HL-60 (cell line): Measurements from ENCODE around the gene SLC12A5.
"Not testable (repeated sequence)": the region's sequence is repeated elsewhere in the genome, so short reads cannot be mapped to it uniquely, and the experiment has no call there.

Source experiments
- DNase-seq, 2 experiments: peaks; one replicate each; pipeline ENCODE4 v3.0.0-alpha.2; 2010 to 2020; ENCODE audit warnings: low read depth in 1 of 2, low spot score in 1 of 2
- H3K27ac ChIP-seq: fragments of 250-450 bp; sonication (Bioruptor Pico); replicated peaks from 2 replicates; pipeline ENCODE4 v1.5.1; 2020; ENCODE audit warnings: mild to moderate bottlenecking, moderate library complexity
- H3K27me3 ChIP-seq: fragments of 250-450 bp; sonication (Bioruptor Pico); 2 replicates; pipeline ENCODE4 v1.5.1; 2021; ENCODE audit warnings: mild to moderate bottlenecking, moderate library complexity; ENCODE audit not compliant: insufficient read depth, poor library complexity, severe bottlenecking
- H3K4me3 ChIP-seq: replicated peaks from 2 replicates; pipeline ENCODE4 v1.5.1; 2011; ENCODE audit warnings: mild to moderate bottlenecking, control low read depth, low read length; ENCODE audit not compliant: insufficient read depth
- GABPA ChIP-seq: IDR thresholded peaks from 2 replicates; pipeline ENCODE4 v1.6.1; 2012; ENCODE audit warnings: low read depth
- POLR2AphosphoS5 ChIP-seq: IDR thresholded peaks from 2 replicates; pipeline ENCODE4 v1.6.1; 2012; ENCODE audit warnings: low read depth
- SPI1 ChIP-seq: IDR thresholded peaks from 2 replicates; pipeline ENCODE4 v1.6.1; 2012; ENCODE audit warnings: low read depth, mild to moderate bottlenecking, borderline replicate concordance
- TF ChIP-seq, protein P1 (sequence below): IDR thresholded peaks from 2 replicates; pipeline ENCODE4 v1.6.1; 2012; ENCODE audit warnings: low read depth; ENCODE audit not compliant: insufficient replicate concordance
- TF ChIP-seq, protein P2 (sequence below): IDR thresholded peaks from one replicate; pipeline ENCODE4 v1.5.1; 2011; ENCODE audit warnings: low read length, control low read depth, inconsistent platforms; ENCODE audit not compliant: insufficient read depth

The SLC12A5 gene

DNA sequence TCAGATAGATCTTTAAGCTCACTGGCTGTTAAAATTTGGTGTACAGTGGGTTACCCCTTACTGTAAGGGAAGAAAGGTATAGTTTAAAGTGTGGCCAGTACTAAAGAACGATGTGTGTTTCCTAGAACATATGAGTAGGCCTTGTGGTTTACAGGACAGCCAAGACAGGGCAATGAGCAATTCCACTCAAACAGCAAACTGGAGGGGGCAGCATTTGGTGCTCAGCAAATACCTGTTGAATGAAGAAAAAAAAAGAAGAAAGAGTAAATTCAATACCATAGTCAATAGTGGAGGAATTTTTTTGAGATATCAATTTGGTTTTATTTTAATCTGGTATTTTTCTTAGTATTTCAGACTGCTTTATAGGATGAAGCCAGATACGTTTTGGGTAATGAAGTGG, 64.5 kb downstream of the SLC12A5 start:
- no peak for DNase-seq
- TF ChIP-seq GABPA (no peak), SPI1 (no peak), POLR2AphosphoS5 (no peak)
- TF ChIP-seq, protein P1, sequence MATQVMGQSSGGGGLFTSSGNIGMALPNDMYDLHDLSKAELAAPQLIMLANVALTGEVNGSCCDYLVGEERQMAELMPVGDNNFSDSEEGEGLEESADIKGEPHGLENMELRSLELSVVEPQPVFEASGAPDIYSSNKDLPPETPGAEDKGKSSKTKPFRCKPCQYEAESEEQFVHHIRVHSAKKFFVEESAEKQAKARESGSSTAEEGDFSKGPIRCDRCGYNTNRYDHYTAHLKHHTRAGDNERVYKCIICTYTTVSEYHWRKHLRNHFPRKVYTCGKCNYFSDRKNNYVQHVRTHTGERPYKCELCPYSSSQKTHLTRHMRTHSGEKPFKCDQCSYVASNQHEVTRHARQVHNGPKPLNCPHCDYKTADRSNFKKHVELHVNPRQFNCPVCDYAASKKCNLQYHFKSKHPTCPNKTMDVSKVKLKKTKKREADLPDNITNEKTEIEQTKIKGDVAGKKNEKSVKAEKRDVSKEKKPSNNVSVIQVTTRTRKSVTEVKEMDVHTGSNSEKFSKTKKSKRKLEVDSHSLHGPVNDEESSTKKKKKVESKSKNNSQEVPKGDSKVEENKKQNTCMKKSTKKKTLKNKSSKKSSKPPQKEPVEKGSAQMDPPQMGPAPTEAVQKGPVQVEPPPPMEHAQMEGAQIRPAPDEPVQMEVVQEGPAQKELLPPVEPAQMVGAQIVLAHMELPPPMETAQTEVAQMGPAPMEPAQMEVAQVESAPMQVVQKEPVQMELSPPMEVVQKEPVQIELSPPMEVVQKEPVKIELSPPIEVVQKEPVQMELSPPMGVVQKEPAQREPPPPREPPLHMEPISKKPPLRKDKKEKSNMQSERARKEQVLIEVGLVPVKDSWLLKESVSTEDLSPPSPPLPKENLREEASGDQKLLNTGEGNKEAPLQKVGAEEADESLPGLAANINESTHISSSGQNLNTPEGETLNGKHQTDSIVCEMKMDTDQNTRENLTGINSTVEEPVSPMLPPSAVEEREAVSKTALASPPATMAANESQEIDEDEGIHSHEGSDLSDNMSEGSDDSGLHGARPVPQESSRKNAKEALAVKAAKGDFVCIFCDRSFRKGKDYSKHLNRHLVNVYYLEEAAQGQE, result no peak
- TF ChIP-seq, protein P2, sequence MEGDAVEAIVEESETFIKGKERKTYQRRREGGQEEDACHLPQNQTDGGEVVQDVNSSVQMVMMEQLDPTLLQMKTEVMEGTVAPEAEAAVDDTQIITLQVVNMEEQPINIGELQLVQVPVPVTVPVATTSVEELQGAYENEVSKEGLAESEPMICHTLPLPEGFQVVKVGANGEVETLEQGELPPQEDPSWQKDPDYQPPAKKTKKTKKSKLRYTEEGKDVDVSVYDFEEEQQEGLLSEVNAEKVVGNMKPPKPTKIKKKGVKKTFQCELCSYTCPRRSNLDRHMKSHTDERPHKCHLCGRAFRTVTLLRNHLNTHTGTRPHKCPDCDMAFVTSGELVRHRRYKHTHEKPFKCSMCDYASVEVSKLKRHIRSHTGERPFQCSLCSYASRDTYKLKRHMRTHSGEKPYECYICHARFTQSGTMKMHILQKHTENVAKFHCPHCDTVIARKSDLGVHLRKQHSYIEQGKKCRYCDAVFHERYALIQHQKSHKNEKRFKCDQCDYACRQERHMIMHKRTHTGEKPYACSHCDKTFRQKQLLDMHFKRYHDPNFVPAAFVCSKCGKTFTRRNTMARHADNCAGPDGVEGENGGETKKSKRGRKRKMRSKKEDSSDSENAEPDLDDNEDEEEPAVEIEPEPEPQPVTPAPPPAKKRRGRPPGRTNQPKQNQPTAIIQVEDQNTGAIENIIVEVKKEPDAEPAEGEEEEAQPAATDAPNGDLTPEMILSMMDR, result no peak
- no peak overlapping the region for H3K27ac ChIP-seq
- H3K4me3 ChIP-seq, result no peak overlapping the region
- H3K27me3 ChIP-seq, result peaks cover 3% of the 10 kb centered on the region

DNA sequence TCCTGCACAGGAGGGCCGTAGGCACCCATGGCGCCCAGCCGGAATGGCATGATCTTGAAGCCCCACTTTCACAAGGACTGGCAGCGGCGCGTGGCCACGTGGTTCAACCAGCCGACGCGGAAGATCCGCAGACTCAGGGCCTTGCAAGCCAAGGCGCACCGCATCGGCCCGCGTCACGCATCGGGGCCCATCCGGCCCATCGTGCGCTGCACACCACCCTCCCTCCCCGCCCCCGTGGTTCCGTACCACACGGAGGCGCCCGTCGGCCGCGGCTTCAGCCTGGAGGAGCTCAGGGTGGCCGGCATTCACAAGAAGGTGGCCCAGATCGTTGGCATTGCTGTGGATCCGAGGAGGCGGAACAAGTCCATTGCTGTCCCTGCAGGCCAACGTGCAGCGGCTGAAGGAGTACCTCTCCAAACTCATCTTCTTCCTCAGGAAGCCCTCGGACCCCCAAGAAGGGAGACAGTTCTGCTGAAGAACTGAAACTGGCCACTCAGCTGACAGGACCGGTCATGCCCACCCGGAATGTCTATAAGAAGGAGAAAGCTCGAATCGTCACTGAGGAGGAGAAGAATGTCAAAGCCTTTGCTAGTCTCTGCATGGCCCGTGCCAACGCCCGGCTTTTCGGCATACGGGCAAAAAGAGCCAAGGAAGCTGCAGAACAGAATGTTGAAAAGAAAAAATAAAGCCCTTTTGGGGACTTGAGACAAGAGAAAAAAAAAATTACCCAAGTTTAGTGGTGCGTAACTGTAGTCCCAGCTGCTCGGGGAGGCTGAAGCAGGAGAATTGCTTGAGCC, 70.7 kb downstream of the SLC12A5 start:
- no peak for TF ChIP-seq POLR2AphosphoS5
- TF ChIP-seq GABPA, result no peak
- TF ChIP-seq, protein P1, result no peak
- TF ChIP-seq, protein P2, result no peak
- no peak for TF ChIP-seq SPI1
- no peak for DNase-seq
- Histone ChIP-seq H3K4me3 (no peak overlapping the region), H3K27ac (no peak overlapping the region), H3K27me3 (peaks cover 41% of the 10 kb centered on the region)

DNA sequence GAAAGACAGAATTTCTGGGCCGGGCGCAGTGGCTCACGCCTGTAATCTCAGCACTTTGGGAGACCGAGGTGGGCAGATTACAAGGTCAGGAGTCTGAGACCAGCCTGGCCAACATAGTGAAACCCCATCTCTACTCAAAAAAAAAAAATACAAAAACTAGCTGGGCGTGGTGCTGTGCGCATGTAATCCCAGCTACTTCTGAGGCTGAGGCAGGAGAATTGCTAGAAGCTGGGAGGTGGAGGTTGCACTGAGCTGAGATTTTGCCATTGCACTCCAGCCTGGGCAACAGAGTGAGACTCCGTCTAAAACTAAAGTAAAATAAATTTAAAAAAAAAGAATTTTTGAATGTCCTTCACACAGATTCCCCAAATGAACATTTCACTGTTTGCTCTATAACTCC, 71.4 kb downstream of the SLC12A5 start:
- peaks cover 43% of the 10 kb centered on the region for H3K27me3 ChIP-seq
- not testable (repeated sequence) for H3K27ac ChIP-seq, H3K4me3 ChIP-seq, DNase-seq

DNA sequence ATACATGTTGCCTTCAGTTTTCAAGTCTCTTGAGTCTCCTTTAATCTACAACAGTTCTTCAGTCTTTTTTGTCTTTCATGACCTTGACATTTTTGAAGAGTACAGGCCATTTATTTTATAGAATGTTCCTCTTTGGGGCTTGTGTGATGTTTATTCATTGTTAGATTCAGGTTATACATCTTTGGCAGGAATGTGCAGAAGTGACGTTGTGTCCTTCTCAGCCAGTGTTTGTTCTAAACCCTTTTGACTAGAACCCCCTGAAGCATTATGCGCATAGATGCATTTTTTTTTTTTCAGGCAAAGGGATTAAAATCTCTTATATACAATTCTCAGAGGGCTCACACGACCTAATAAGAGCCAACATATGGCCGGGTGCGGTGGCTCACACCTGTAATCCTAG, 72.0 kb downstream of the SLC12A5 start:
- peaks cover 45% of the 10 kb centered on the region for H3K27me3 ChIP-seq
- no peak for DNase-seq
- no peak overlapping the region for H3K4me3 ChIP-seq
- TF ChIP-seq GABPA (no peak), SPI1 (no peak), POLR2AphosphoS5 (no peak)
- TF ChIP-seq, protein P1, result no peak
- TF ChIP-seq, protein P2, result no peak
- no peak overlapping the region for H3K27ac ChIP-seq
